NCI-H1092 (cell line): ENCODE measurements around the gene SLC12A9.
A peak's percentile ranks its signal among the peaks of the same experiment; 100 is the strongest.
"Not testable (repeated sequence)": the region's sequence is repeated elsewhere in the genome, so short reads cannot be mapped to it uniquely, and the experiment has no call there.

ENCODE experiments used
- DNase-seq: peaks from one replicate; lab custom pipeline; 2025; lab: John Stamatoyannopoulos, UW

SLC12A9 gene, protein sequence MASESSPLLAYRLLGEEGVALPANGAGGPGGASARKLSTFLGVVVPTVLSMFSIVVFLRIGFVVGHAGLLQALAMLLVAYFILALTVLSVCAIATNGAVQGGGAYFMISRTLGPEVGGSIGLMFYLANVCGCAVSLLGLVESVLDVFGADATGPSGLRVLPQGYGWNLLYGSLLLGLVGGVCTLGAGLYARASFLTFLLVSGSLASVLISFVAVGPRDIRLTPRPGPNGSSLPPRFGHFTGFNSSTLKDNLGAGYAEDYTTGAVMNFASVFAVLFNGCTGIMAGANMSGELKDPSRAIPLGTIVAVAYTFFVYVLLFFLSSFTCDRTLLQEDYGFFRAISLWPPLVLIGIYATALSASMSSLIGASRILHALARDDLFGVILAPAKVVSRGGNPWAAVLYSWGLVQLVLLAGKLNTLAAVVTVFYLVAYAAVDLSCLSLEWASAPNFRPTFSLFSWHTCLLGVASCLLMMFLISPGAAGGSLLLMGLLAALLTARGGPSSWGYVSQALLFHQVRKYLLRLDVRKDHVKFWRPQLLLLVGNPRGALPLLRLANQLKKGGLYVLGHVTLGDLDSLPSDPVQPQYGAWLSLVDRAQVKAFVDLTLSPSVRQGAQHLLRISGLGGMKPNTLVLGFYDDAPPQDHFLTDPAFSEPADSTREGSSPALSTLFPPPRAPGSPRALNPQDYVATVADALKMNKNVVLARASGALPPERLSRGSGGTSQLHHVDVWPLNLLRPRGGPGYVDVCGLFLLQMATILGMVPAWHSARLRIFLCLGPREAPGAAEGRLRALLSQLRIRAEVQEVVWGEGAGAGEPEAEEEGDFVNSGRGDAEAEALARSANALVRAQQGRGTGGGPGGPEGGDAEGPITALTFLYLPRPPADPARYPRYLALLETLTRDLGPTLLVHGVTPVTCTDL

DNA sequence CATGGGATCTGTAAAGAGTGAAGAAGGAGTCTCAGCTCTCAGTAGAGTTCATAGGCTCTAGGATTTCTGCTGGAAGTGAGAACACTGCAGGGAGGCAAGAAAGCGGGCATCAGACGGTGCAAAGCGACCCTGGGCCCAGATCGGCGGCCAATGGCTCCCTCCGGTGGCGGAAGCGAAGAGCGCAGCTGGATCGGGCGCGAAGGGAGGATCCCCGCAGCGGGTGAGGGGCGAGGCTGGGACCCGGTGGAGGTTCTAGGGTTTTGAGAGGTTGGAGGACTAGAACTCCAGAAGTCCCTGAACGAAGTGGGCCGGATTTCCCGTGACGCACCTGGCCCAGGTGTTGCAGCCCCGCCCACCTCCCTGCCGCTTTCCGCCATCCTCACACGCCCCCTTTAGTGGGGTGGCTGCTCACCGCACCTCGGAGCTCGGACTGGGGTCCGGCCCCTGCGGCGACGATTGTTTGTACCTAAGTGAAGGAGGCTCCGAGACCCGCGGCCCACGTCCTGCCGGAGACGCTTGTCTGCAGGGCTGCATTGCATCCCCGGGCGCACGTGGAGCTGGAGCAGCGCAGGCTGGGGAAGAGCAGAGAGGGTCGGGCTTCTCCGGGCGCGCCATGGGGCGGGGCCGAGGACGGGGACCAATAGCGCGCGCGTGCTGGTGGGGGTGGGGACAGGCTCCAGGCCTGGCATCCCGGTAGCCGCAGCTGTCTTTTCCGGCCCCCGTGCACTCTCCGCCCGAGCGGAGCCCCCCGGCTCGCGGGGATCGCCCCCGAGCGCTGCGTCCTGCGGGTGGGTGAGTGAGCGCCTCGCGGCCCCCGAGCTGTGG, at the start of gene SLC12A9:
SLC12A9 (plus strand) TSS at position 666 of the 825 bp plus-strand sequence. CDS start 1,485 bp downstream, outside the sequence.
- peak; percentile 88 for DNase-seq

DNA sequence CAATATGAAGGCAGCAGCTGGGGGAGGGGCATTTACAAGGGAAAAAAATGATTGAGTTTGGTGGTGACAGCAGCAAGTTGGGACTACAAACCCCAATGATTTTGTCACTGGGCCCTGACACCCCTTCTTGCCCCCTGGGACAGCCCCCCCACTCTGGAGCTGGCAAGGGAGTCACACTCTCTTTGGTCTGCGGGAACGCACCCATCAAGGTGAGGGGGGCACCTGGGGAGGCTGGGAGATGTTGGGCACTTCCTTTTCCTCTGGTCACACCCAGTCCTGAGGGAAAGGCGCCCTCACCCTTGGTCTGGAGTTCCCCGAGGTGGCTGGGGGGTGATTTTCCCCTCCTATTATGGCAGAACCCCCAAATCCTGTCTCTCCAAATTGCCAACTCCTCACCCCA, 49.6 kb upstream of the SLC12A9 start:
- DNase-seq, result no peak

- DNase-seq, result peak; percentile 78
Observed at GRCh38 chr7:100803398-100804161, 48.9 kb upstream of the SLC12A9 start.

DNA sequence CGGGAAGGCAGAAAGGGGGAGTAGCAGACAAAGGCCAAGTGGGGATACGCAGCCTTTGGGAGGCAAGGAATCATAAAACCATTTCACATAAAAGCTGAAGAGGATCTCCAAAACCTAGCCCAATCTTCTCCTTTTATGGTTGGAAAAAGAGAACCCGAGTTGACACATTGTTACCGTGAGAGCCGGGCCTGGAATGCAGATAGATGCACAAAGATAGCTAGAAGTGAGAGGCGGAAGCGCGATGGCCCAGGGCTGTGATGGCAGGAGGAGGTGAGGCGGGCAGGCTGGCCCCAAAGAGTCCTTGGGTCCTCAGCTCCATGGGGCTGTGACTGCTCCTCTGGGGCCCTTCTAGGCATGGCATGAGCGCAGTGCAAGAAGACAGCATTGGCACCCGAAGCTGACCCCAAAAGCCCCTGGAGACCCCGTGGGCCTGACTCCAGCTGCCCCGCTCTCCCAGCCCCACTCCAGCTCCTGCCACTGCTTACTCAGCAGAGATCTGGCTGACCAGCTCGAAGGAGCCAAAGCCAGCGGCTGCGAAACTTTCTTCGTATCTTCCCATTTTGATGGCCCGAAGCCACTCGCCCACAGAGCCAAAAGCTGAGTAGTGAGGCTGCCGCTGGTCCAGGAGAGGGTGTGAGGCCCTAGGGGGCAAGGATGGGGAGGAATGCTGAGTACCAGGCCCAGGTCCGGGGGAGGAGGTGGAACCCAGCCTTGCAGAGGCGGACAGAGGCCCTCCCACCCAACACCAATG, 47.7 kb upstream of the SLC12A9 start:
- DNase-seq, result no peak

DNA sequence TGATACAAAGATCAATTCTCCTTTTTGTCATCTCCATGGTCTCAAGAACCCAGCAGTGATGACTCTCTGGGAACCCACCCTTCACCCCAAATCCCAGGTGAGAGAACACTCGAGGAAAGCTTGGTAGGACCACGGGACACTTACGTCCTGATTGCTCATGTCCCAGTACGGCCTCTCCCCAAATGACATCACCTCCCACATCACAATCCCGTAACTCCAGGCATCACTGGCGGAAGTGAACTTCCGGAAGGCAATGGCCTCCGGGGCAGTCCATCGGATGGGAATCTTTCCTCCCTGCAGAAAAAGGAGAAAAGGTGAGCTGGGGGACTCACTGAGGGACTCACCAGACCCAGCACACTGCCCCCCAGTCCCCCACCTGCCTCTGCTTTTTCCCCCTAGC, 46.2 kb upstream of the SLC12A9 start:
- no peak for DNase-seq

DNA sequence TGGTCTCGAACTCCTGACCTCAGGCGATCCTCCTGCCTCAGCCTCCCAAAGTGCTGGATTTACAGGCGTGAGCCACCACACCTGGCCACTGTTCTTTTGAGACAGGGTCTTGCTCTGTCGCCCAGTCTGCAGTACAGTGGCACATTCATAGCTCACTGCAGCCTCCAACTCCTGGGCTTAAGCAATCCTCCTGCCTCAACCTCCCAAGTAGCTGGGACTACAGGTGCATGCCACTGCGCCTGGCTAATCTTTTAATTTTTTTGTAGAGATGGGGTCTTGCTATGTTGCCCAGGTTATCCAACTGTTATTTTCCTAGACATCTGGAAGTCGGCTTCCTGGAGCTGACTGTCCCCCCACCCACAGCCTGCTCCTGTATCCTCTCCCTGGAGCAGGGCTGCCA, 45.6 kb upstream of the SLC12A9 start:
- not testable (repeated sequence) for DNase-seq

GRCh38 chr7:100808354-100808875, 44.1 kb upstream of the SLC12A9 start:
- no peak for DNase-seq

DNA sequence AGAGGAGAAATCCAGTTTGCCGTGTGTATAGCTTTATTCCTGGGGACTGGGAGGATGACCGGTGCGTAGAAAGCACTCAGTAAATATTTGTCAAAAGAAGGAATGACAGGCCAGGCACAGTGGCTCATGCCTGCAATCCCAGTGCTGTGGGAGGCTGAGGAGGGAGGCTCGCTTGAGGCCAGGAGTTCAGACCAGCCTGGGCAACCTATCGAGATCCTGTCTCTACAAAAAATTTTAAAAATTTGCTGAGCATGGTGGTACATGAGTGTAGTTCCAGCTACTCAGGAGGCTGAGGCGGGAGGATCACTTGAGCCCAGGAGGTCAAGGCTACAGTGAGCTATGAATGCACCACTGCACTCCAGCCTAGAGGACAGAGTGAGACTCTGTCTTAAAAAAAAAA, 41.0 kb upstream of the SLC12A9 start:
- no peak for DNase-seq

DNA sequence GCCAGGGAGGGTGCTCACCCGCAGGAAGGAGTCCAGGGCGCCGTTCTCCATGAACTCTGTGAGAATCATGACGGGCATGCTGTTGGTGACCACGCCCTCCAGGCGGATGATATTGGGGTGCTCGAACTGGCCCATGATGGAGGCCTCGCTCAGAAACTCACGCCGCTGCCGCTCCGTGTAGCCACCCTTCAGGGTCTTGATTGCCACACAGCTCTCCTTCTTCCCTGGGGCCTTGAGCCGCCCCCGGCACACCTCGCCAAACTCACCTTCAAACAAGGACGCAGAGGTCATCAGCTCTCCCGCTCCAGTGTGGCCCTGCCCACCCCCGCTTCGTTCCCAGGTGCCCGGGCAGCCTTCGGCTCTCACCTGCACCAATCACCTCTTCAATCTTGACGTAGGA, 39.8 kb upstream of the SLC12A9 start:
- DNase-seq, result no peak

GRCh38 chr7:100816515-100816914, 36.0 kb upstream of the SLC12A9 start:
- not testable (repeated sequence) for DNase-seq

DNA sequence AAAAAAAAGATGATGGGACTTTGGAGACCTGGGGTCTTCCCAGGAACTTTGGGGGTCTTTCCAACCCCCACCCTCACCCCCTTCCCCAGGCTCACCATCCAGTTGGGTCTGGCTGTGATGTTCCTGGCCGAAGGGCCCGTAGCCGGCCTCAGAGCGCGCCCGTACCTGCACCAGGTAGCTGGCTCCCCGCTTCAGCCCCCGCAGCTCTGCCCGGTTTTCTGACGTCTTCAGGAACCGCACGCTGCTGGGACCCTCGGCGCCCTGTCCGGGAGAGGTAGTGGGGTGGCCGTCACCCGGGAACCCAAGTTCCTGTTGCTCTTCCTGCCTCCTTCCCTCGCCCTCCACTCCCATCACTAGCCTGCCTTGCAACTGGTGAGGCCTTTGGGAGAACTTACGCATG, 35.4 kb upstream of the SLC12A9 start:
- DNase-seq, result no peak

- DNase-seq, result no peak
Observed at GRCh38 chr7:100818366-100818765, 34.1 kb upstream of the SLC12A9 start.

DNA sequence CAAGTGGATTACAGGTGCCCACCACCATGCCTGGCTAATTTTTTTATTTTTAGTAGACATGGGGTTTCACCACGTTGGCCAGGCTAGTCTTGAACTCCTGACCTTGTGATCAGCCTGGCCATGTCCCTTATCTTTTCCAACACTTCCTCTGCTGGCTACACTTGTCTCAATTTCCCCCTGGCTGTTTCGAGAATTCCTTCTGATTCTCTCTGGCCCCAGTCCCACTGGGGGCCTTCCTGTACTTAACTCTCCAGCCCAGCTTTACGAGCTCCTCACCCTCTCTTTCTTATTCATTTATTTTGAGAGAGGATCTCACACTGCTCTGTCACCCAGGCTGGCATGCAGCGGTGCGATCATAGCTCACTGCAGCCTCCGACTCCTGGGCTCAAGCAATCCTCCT, 33.7 kb upstream of the SLC12A9 start:
- no peak for DNase-seq

- no peak for DNase-seq
Observed at GRCh38 chr7:100819586-100819985, 32.9 kb upstream of the SLC12A9 start.

GRCh38 chr7:100822236-100823139, 30.0 kb upstream of the SLC12A9 start:
- no peak for DNase-seq

DNA sequence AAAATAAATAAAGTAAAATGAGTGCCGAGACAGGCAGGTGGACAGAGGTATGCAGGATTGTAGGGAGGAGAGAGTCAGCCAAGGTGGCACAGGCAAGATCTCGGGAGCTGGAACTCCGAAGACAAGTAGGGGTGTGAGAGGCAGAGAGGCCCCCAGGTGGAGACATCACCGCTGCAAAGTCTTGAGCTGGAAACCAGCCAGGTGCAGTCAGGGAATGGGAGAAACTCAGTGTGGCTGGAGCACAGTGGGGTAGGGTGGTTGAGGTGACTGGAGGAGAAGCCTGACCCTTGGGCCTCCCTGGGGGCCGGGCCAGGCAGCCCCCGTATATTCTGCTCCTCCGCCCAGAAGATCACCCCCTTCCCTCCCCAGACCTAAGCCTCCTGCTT, 29.4 kb upstream of the SLC12A9 start:
- DNase-seq, result no peak

DNA sequence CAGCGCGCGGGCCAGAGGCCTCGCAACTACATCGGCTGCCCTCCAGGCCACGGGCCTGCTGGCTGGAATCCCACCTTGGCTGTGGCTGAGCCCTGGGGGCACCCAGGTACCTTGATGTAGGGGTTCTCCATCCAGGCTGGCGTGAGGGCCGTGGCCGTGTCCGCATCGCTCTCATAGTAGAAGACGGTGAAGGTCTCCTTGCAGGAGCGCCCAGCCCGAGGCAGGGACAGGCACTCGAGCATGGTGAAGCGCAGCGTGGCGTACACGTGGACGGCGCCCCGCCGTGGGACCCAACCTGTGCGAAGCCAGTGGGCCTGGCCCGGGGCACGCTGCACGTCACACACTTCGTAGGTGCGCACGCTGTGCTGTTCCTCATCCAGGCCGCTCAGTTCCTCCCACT, 29.0 kb upstream of the SLC12A9 start:
- no peak for DNase-seq

GRCh38 chr7:100824499-100825214, 27.9 kb upstream of the SLC12A9 start:
- no peak for DNase-seq

- no peak for DNase-seq
Observed at GRCh38 chr7:100825215-100825671, 27.3 kb upstream of the SLC12A9 start.
